Endodermal cell (in vitro differentiated cells): Measurements from ENCODE around the gene STPG1. TPM values are rescaled to one million over a fixed set of nuclear protein-coding genes. Genes with fewer than 3 reads are reported as not detected.

Source experiments
- DNase-seq: peaks from one replicate; pipeline ENCODE4 v3.0.0-alpha.2; 2017
- H3K27ac ChIP-seq: 2 replicates; pipeline ENCODE4 v1.5.1; 2013; ENCODE audit warnings: mild to moderate bottlenecking, low read depth, low read length, moderate library complexity
- H3K27me3 ChIP-seq: 2 replicates; pipeline ENCODE4 v1.6.1; 2013; ENCODE audit warnings: mild to moderate bottlenecking, low read length, moderate library complexity; ENCODE audit not compliant: insufficient read depth, control insufficient read depth, poor library complexity, severe bottlenecking
- H3K36me3 ChIP-seq: 2 replicates; pipeline ENCODE4 v1.7.0; 2013; ENCODE audit warnings: mild to moderate bottlenecking, low read length, moderate library complexity; ENCODE audit not compliant: control insufficient read depth, insufficient read depth
- H3K4me1 ChIP-seq: one replicate; pipeline ENCODE4 v1.7.0; 2013; ENCODE audit warnings: low read length; ENCODE audit not compliant: control insufficient read depth, insufficient read depth
- H3K4me3 ChIP-seq: 2 replicates; pipeline ENCODE4 v1.5.1; 2013; ENCODE audit warnings: mild to moderate bottlenecking, low read length, moderate library complexity
- H3K9ac ChIP-seq: 2 replicates; pipeline ENCODE4 v1.6.1; 2013; ENCODE audit warnings: mild to moderate bottlenecking, low read length, moderate library complexity; ENCODE audit not compliant: poor library complexity, severe bottlenecking; ENCODE audit errors: extremely low read depth
- H3K9me3 ChIP-seq: 2 replicates; pipeline ENCODE4 v1.6.1; 2013; ENCODE audit warnings: mild to moderate bottlenecking, low read length, moderate library complexity; ENCODE audit not compliant: control insufficient read depth
- H3K27ac Mint-ChIP-seq: 2 replicates; pipeline ENCODE4 v1.8.0; 2020; ENCODE audit warnings: mixed read lengths
- H3K27me3 Mint-ChIP-seq: 2 replicates; pipeline ENCODE4 v1.8.0; 2021; ENCODE audit warnings: mild to moderate bottlenecking, mixed read lengths; ENCODE audit not compliant: insufficient read depth
- H3K36me3 Mint-ChIP-seq: 2 replicates; pipeline ENCODE4 v1.8.0; 2020; ENCODE audit warnings: low read depth, mixed read lengths
- H3K4me1 Mint-ChIP-seq: 2 replicates; pipeline ENCODE4 v1.8.0; 2020; ENCODE audit warnings: mixed read lengths
- H3K4me3 Mint-ChIP-seq: 2 replicates; pipeline ENCODE4 v1.8.0; 2020; ENCODE audit warnings: mild to moderate bottlenecking, moderate library complexity, mixed read lengths
- H3K9me3 Mint-ChIP-seq: 2 replicates; pipeline ENCODE4 v1.8.0; 2020; ENCODE audit warnings: mild to moderate bottlenecking, mixed read lengths
- WGBS, 2 experiments: methylation state at CpG; one replicate each; pipeline versions ENCODE4 v1.1.5 to v1.1.7; 2013; ENCODE audit warnings: missing lambda C conversion rate in 2 of 2, mixed read lengths in 1 of 2; ENCODE audit not compliant: insufficient coverage in 1 of 2, insufficient read length in 1 of 2; 5-methylcytosine and 5-hydroxymethylcytosine counted together
- total RNA-seq, 2 donors: library from RNA; stranded (reverse); fragmentation: NEBNext Ultra II Directional in 1 of 2; extraction: Animal tissue kit (Norgen Biotek cat#: 25700) in 1 of 2; gene quantifications; 2 replicates in 1 of 2; 3 replicates in 1 of 2; pipeline ENCODE4 v1.2.1, GENCODE V29; 2021
- TF ChIP-seq, protein P1 (sequence below): fragments of 200-600 bp; sonication (generic); conservative IDR thresholded peaks from 2 replicates; pipeline ENCODE4 v1.5.0; 2021; ENCODE audit warnings: antibody characterized with exemption, mild to moderate bottlenecking

The STPG1 gene
- total RNA-seq, 2 donors from 2014 or later: 16.6 to 16.9 TPM

DNA sequence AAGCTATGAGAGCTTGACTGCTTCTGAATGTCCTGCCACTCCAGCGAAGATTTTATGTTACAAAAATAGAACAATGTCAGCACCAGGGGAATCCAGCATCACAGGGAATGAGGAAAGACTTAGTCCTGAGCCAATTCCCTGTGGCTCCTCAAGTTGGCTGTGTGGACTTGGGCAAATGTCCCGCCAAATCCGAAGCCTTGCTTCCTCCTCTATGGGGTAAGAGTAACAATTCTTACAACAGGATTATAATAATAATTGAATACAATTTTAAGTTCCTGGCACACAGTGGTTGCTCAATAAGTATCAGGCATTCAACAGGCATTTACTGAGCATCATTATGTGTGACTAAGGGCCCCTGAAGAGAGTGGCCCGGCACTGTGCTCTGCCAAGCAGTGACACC is 44.4 kb downstream of the STPG1 start:
- Histone ChIP-seq H3K36me3 (no peaks in the 10 kb centered on the region), H3K9me3 (no peaks in the 10 kb centered on the region), H3K4me3 (no peak overlapping the region), H3K9ac (no peak overlapping the region), H3K4me1 (no peaks in the 10 kb centered on the region), H3K27me3 (no peaks in the 10 kb centered on the region), H3K27ac (no peak overlapping the region)
- no peak for DNase-seq
- Mint-ChIP-seq H3K4me1 (peaks cover 21% of the 10 kb centered on the region), H3K27me3 (no peaks in the 10 kb centered on the region), H3K4me3 (no peak overlapping the region), H3K27ac (no peak overlapping the region), H3K36me3 (peaks cover 8% of the 10 kb centered on the region), H3K9me3 (no peaks in the 10 kb centered on the region)
- TF ChIP-seq, protein P1, sequence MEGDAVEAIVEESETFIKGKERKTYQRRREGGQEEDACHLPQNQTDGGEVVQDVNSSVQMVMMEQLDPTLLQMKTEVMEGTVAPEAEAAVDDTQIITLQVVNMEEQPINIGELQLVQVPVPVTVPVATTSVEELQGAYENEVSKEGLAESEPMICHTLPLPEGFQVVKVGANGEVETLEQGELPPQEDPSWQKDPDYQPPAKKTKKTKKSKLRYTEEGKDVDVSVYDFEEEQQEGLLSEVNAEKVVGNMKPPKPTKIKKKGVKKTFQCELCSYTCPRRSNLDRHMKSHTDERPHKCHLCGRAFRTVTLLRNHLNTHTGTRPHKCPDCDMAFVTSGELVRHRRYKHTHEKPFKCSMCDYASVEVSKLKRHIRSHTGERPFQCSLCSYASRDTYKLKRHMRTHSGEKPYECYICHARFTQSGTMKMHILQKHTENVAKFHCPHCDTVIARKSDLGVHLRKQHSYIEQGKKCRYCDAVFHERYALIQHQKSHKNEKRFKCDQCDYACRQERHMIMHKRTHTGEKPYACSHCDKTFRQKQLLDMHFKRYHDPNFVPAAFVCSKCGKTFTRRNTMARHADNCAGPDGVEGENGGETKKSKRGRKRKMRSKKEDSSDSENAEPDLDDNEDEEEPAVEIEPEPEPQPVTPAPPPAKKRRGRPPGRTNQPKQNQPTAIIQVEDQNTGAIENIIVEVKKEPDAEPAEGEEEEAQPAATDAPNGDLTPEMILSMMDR: no peak
- WGBS, 2 experiments: 95 to 100% methylated on average over 1 to 4 of the region's 4 CpGs

DNA sequence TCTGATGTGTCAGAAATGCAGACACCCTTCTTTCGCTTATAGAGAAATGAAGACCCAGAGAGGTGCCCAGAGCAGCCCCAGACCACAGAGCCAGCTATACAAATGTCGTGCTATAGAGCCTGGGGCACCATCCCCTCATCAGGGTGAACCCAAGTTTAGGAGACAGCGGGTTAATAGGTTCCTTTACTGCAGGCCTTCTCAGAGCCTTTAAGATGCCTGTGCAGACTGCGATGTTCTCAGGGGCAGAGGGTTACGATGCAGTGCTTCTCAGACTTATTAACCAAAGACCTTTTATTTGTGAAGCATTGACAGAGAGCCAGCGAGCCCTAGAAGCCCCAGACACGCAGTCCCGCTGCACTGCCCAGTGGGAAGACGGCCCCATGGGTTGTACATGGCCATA is 46.9 kb downstream of the STPG1 start:
- H3K9ac ChIP-seq: no peak overlapping the region
- TF ChIP-seq, protein P1: no peak
- no peak overlapping the region for H3K4me3 Mint-ChIP-seq
- no peak overlapping the region for H3K27ac ChIP-seq
- H3K4me3 ChIP-seq: no peak overlapping the region
- peaks cover 19% of the 10 kb centered on the region for H3K4me1 Mint-ChIP-seq
- peaks cover 8% of the 10 kb centered on the region for H3K36me3 Mint-ChIP-seq
- H3K27me3 ChIP-seq: no peaks in the 10 kb centered on the region
- no peaks in the 10 kb centered on the region for H3K36me3 ChIP-seq
- no peaks in the 10 kb centered on the region for H3K4me1 ChIP-seq
- WGBS, 2 experiments: 95 to 97% methylated on average over 9 of the region's 9 CpGs
- no peak overlapping the region for H3K27ac Mint-ChIP-seq
- no peaks in the 10 kb centered on the region for H3K9me3 Mint-ChIP-seq
- DNase-seq: no peak
- H3K27me3 Mint-ChIP-seq: no peaks in the 10 kb centered on the region
- H3K9me3 ChIP-seq: no peaks in the 10 kb centered on the region

DNA sequence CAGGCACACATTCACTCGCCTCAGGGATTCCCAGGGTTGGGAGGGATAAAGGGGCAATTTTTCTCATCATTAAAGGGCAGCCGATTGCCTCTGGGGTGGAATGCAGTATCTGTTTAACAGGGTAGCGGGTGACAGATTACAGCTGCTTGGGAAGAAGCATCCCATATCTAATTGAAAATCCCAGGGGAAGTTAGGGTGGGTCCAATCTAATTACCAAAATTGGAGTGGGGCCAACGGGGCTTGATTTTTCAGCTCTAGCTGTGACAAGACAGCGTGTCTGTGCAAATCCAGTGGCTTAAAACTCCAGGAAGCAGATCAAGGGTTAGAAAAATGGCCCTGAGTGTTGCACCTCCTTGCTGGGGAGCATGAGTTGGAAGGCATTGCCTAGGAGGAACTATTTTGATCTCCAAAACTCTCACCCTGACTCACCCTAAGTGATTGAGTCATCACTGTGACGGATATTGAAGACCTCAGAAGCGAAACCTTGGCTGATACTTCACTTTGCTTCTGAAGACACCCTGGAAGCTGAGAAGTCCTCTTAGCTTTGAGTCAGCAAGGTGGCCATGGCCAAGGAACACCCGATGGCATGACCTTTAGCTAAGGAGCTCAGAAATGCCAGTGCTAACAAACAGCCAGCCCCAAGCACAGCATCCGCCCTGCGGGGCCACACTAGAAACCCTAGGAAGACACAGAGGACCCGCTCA is 48.5 kb downstream of the STPG1 start:
- Histone ChIP-seq H3K27ac (peak overlapping the region; percentile 47), H3K4me3 (no peak overlapping the region), H3K9ac (no peak overlapping the region), H3K4me1 (no peaks in the 10 kb centered on the region), H3K36me3 (no peaks in the 10 kb centered on the region), H3K27me3 (no peaks in the 10 kb centered on the region), H3K9me3 (no peaks in the 10 kb centered on the region)
- Mint-ChIP-seq H3K36me3 (peaks cover 6% of the 10 kb centered on the region), H3K27me3 (no peaks in the 10 kb centered on the region), H3K4me1 (peaks cover 19% of the 10 kb centered on the region), H3K4me3 (no peak overlapping the region), H3K27ac (peak overlapping the region; percentile 50), H3K9me3 (no peaks in the 10 kb centered on the region)
- TF ChIP-seq, protein P1: no peak
- WGBS, 2 experiments: 93 to 99% methylated on average over 9 to 11 of the region's 11 CpGs
- no peak for DNase-seq
